Activated B cell treated with CpG ODN at 0.5 μM for 24 hours (primary cell): ENCODE data around the gene NDUFAF4. TPM values are rescaled to one million over a fixed set of nuclear protein-coding genes. Genes with fewer than 3 reads are reported as not detected.

Source experiments
- ATAC-seq: fragments of 200-7000 bp; cut with Tn5 transposase; one replicate; pipeline ENCODE4 v1.10.0; 2021; ENCODE audit warnings: low read depth, mild to moderate bottlenecking, moderate library complexity
- CTCF ChIA-PET: fragments of 350-600 bp; sonication (Branson Sonifier 250); formaldehyde crosslinking; loops from one replicate; lab custom pipeline; 2021; ENCODE audit warnings: antibody characterized with exemption; lab: Charles Lee
- POLR2A ChIA-PET: fragments of 350-600 bp; sonication (Branson Sonifier 250); formaldehyde crosslinking; loops from one replicate; lab custom pipeline; 2021; ENCODE audit warnings: antibody characterized with exemption; lab: Charles Lee
- DNase-seq: peaks from one replicate; pipeline ENCODE4 v3.0.0; 2022
- H3K27ac Mint-ChIP-seq: one replicate; pipeline ENCODE4 v1.8.0; 2020; ENCODE audit warnings: mixed read lengths
- H3K27me3 Mint-ChIP-seq: one replicate; pipeline ENCODE4 v1.8.0; 2021; ENCODE audit warnings: mixed read lengths
- H3K36me3 Mint-ChIP-seq: one replicate; pipeline ENCODE4 v1.8.0; 2021; ENCODE audit warnings: low read depth, mixed read lengths
- H3K4me1 Mint-ChIP-seq: one replicate; pipeline ENCODE4 v1.8.0; 2021; ENCODE audit warnings: mixed read lengths
- H3K4me3 Mint-ChIP-seq: one replicate; pipeline ENCODE4 v1.8.0; 2020; ENCODE audit warnings: mild to moderate bottlenecking, mixed read lengths
- H3K9me3 Mint-ChIP-seq: one replicate; pipeline ENCODE4 v1.8.0; 2020; ENCODE audit warnings: mixed read lengths
- CTCF ChIP-seq: fragments of 200-600 bp; IDR thresholded peaks from one replicate; pipeline ENCODE4 v1.8.0; 2022; ENCODE audit warnings: antibody characterized with exemption, mild to moderate bottlenecking
- intact Hi-C: fragments of 100-400 bp; cut with micrococcal nuclease; formaldehyde crosslinking; loops from one replicate; pipeline ENCODE4 v1.15.1; 2024
- total RNA-seq: library from RNA; stranded (reverse); gene quantifications from 2 replicates; pipeline ENCODE4 v1.2.3, GENCODE V29; 2022

NDUFAF4 gene
- total RNA-seq, 1 donor from 2014 or later, result 39.9 TPM

DNA sequence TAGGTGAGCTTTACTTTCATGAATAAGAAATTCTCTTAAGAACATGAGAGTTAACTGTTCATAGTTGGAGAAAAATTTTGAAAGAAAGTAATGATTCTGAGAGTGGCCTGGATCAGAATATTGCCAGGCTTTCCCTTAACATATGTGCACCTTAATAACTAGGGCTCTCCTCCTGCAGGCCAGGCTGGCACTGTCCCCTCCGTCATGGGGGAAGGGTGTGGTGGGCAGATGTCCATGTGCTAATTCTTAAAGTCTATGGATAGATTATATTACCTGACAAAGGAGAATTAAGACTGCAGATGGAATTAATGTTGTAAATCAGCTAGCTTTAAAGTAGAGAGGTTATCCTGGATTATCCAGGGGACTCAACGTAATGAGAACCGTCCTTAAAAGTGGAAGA is 15.9 kb upstream of the NDUFAF4 start:
- no peak for DNase-seq
- intact Hi-C loops, result no loop called here
- H3K27me3 Mint-ChIP-seq, result peaks cover 36% of the 10 kb centered on the region
- ATAC-seq, result no peak
- TF ChIP-seq CTCF, result no peak
- H3K27ac Mint-ChIP-seq, result no peak overlapping the region
- no peaks in the 10 kb centered on the region for H3K9me3 Mint-ChIP-seq
- H3K4me3 Mint-ChIP-seq, result no peak overlapping the region
- ChIA-PET POLR2A (no interaction called here), CTCF (no interaction called here)
- H3K4me1 Mint-ChIP-seq, result no peaks in the 10 kb centered on the region
- no peaks in the 10 kb centered on the region for H3K36me3 Mint-ChIP-seq

- Mint-ChIP-seq H3K4me3 (no peak overlapping the region), H3K4me1 (no peaks in the 10 kb centered on the region), H3K27ac (no peak overlapping the region), H3K9me3 (no peaks in the 10 kb centered on the region), H3K36me3 (no peaks in the 10 kb centered on the region), H3K27me3 (peaks cover 40% of the 10 kb centered on the region)
- DNase-seq (no peak), ATAC-seq (no peak)
- intact Hi-C loops, result no loop called here
- TF ChIP-seq CTCF, result no peak
- ChIA-PET CTCF (interaction anchor here (1.1 kb wide), 1 partner anchor 12 kb away, joined by 3 read pairs; no protein-coding TSS in a partner anchor), POLR2A (no interaction called here)
Observed at GRCh38 chr6:96911751-96912150, 14.1 kb upstream of the NDUFAF4 start.

GRCh38 chr6:96911171-96911570 is 13.5 kb upstream of the NDUFAF4 start:
- Mint-ChIP-seq H3K4me1 (no peaks in the 10 kb centered on the region), H3K9me3 (no peaks in the 10 kb centered on the region), H3K4me3 (no peak overlapping the region), H3K27me3 (peaks cover 40% of the 10 kb centered on the region), H3K27ac (no peak overlapping the region), H3K36me3 (no peaks in the 10 kb centered on the region)
- ChIA-PET POLR2A (no interaction called here), CTCF (no interaction called here)
- TF ChIP-seq CTCF, result no peak
- ATAC-seq (no peak), DNase-seq (no peak)
- intact Hi-C loops, result no loop called here

- no peak overlapping the region for H3K27ac Mint-ChIP-seq
- no peak overlapping the region for H3K4me3 Mint-ChIP-seq
- no peak for ATAC-seq
- H3K9me3 Mint-ChIP-seq, result no peaks in the 10 kb centered on the region
- no peak for TF ChIP-seq CTCF
- intact Hi-C loops, result no loop called here
- CTCF ChIA-PET, result no interaction called here
- H3K36me3 Mint-ChIP-seq, result no peaks in the 10 kb centered on the region
- POLR2A ChIA-PET, result no interaction called here
- H3K27me3 Mint-ChIP-seq, result peaks cover 35% of the 10 kb centered on the region
- H3K4me1 Mint-ChIP-seq, result no peaks in the 10 kb centered on the region
- no peak for DNase-seq
Observed at GRCh38 chr6:96909811-96910210, 12.1 kb upstream of the NDUFAF4 start.

DNA sequence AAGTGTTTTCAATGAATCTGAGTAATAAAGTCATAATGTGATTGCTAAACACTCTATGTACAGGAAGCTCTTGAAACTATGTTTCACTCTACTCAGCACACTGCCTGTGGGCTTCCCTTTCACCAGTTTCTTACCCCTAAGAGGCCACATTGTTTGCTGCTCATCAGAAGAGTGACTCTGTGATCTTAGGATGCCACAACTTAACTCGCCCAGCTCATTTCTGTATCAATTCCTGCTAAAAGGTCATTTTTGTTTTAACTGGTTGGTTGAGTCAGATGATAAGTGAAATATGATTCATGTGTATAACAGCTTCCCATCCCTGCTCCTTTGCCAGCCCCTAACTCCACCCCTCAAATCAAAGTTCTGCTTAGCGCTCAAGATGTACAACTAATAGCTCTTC is 9.8 kb upstream of the NDUFAF4 start:
- POLR2A ChIA-PET, result interaction anchor here (0.5 to 2.1 kb wide), 2 partner anchors 9 to 21 kb away, joined by 3 to 7 read pairs; partner anchors contain the start of gene NDUFAF4
- no peak for DNase-seq

More for the DNA sequence above, 9.8 kb upstream of the NDUFAF4 start:
- H3K27ac Mint-ChIP-seq, result no peak overlapping the region
- CTCF ChIA-PET, result interaction anchor here (2.8 kb wide), 1 partner anchor 9 kb away, joined by 10 read pairs; the partner anchor contains the start of gene NDUFAF4
- intact Hi-C loops, result no loop called here
- no peak overlapping the region for H3K4me3 Mint-ChIP-seq
- H3K27me3 Mint-ChIP-seq, result peaks cover 27% of the 10 kb centered on the region
- ATAC-seq, result no peak
- no peaks in the 10 kb centered on the region for H3K4me1 Mint-ChIP-seq
- no peaks in the 10 kb centered on the region for H3K9me3 Mint-ChIP-seq
- no peak for TF ChIP-seq CTCF
- no peaks in the 10 kb centered on the region for H3K36me3 Mint-ChIP-seq
